ENCODE data around the gene TPH2. TPM values are rescaled to one million over a fixed set of nuclear protein-coding genes. Genes with fewer than 3 reads are reported as not detected.

The TPH2 gene
- total and polyA plus RNA-seq, 2 experiments from 2014 or later, result not detected

GRCh38 chr12:72036393-72036792 is 97.7 kb downstream of the TPH2 start:
- no peak for DNase-seq (ENCODE audit: low read depth in 1 of 2, low spot score in 1 of 2)
- H3K27me3 ChIP-seq, result no peaks in the 10 kb centered on the region
- H3K27ac ChIP-seq, result no peak overlapping the region
- H3K4me3 ChIP-seq, result no peak overlapping the region
- no peaks in the 10 kb centered on the region for H3K4me1 ChIP-seq (ENCODE audit: low read depth)
- no peak for TF ChIP-seq CTCF (IDR thresholded peaks at IDR 0.05; ENCODE audit: low read depth, low read length)
- H3K9me3 ChIP-seq (ENCODE audit: low read depth), result no peaks in the 10 kb centered on the region
- no peaks in the 10 kb centered on the region for H3K36me3 ChIP-seq

- no peak for DNase-seq (ENCODE audit: low read depth in 1 of 2, low spot score in 1 of 2)
Observed at GRCh38 chr12:72037006-72037795, 98.6 kb downstream of the TPH2 start.

DNA sequence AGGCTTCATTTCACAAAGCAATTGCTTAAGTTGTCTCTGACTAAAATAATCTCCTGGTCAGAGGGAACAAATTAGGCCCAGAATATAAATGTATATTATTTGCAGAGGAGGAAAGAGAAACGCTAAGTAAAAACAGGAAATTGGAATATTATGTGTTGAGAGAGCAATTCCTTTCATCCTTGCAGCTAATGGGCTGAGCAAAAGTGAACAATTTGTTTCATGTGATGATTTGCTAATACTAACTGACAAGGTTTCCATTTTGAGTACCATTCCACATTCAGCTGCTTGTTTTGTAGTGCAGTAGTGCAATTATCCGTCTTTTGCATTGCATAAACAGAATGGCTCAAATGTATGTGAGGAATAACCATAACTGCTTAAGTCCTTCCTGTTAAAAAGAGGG is 103.2 kb downstream of the TPH2 start:
- H3K9me3 ChIP-seq (ENCODE audit: low read depth), result no peaks in the 10 kb centered on the region
- no peaks in the 10 kb centered on the region for H3K4me1 ChIP-seq (ENCODE audit: low read depth)
- H3K27ac ChIP-seq, result no peak overlapping the region
- no peaks in the 10 kb centered on the region for H3K27me3 ChIP-seq
- no peak for TF ChIP-seq CTCF (IDR thresholded peaks at IDR 0.05; ENCODE audit: low read depth, low read length)
- no peaks in the 10 kb centered on the region for H3K36me3 ChIP-seq
- no peak for DNase-seq (ENCODE audit: low read depth in 1 of 2, low spot score in 1 of 2)
- H3K4me3 ChIP-seq, result no peak overlapping the region

More at GRCh38 chr12:72037006-72037795, 98.6 kb downstream of the TPH2 start:
- no peak overlapping the region for H3K27ac ChIP-seq
- H3K4me1 ChIP-seq (ENCODE audit: low read depth), result no peaks in the 10 kb centered on the region
- H3K36me3 ChIP-seq, result no peaks in the 10 kb centered on the region
- no peak overlapping the region for H3K4me3 ChIP-seq
- H3K27me3 ChIP-seq, result no peaks in the 10 kb centered on the region
- H3K9me3 ChIP-seq (ENCODE audit: low read depth), result no peaks in the 10 kb centered on the region
- TF ChIP-seq CTCF (IDR thresholded peaks at IDR 0.05; ENCODE audit: low read depth, low read length), result no peak

- H3K9me3 ChIP-seq (ENCODE audit: low read depth), result no peaks in the 10 kb centered on the region
- no peaks in the 10 kb centered on the region for H3K27me3 ChIP-seq
- no peak for DNase-seq (ENCODE audit: low read depth in 1 of 2, low spot score in 1 of 2)
- no peaks in the 10 kb centered on the region for H3K4me1 ChIP-seq (ENCODE audit: low read depth)
- H3K27ac ChIP-seq, result no peak overlapping the region
- TF ChIP-seq CTCF (IDR thresholded peaks at IDR 0.05; ENCODE audit: low read depth, low read length), result no peak
- no peaks in the 10 kb centered on the region for H3K36me3 ChIP-seq
- no peak overlapping the region for H3K4me3 ChIP-seq
Observed at GRCh38 chr12:72053604-72054003, 115.0 kb downstream of the TPH2 start.

- DNase-seq (ENCODE audit: low read depth in 1 of 2, low spot score in 1 of 2), result no peak
- H3K9me3 ChIP-seq (ENCODE audit: low read depth), result no peaks in the 10 kb centered on the region
- H3K27me3 ChIP-seq, result no peaks in the 10 kb centered on the region
- no peak overlapping the region for H3K27ac ChIP-seq
- no peak for TF ChIP-seq CTCF (IDR thresholded peaks at IDR 0.05; ENCODE audit: low read depth, low read length)
- no peak overlapping the region for H3K4me3 ChIP-seq
- H3K4me1 ChIP-seq (ENCODE audit: low read depth), result no peaks in the 10 kb centered on the region
- H3K36me3 ChIP-seq, result no peaks in the 10 kb centered on the region
Observed at GRCh38 chr12:72054511-72054910, 115.9 kb downstream of the TPH2 start.

Measured in cardiac muscle cell (in vitro differentiated cells and primary cell).